ENCODE results near the gene ARHGAP24. TPM values are rescaled to one million over a fixed set of nuclear protein-coding genes. Genes with fewer than 3 reads are reported as not detected.

The ARHGAP24 gene
- total RNA-seq, 2 experiments from 2014 or later = not detected

GRCh38 chr4:85595796-85596559 lies 121.0 kb downstream of the ARHGAP24 start:
- ChIA-PET POLR2A (no interaction called here), CTCF (no interaction called here)
- Mint-ChIP-seq H3K27ac (no peak overlapping the region), H3K4me3 (no peak overlapping the region), H3K36me3 (ENCODE audit: low read depth) (no peaks in the 10 kb centered on the region), H3K27me3 (no peaks in the 10 kb centered on the region), H3K9me3 (peaks cover 2% of the 10 kb centered on the region), H3K4me1 (no peaks in the 10 kb centered on the region)
- DNase-seq = no peak

GRCh38 chr4:85598936-85599335 lies 124.0 kb downstream of the ARHGAP24 start:
- ChIA-PET POLR2A (no interaction called here), CTCF (no interaction called here)
- Mint-ChIP-seq H3K4me1 (no peaks in the 10 kb centered on the region), H3K9me3 (no peaks in the 10 kb centered on the region), H3K27me3 (no peaks in the 10 kb centered on the region), H3K4me3 (no peak overlapping the region), H3K36me3 (ENCODE audit: low read depth) (no peaks in the 10 kb centered on the region), H3K27ac (no peak overlapping the region)
- DNase-seq = no peak

- H3K27me3 Mint-ChIP-seq = no peaks in the 10 kb centered on the region
- H3K27ac Mint-ChIP-seq = no peak overlapping the region
- H3K36me3 Mint-ChIP-seq (ENCODE audit: low read depth) = no peaks in the 10 kb centered on the region
- no peak overlapping the region for H3K4me3 Mint-ChIP-seq
- H3K4me1 Mint-ChIP-seq = no peaks in the 10 kb centered on the region
- H3K9me3 Mint-ChIP-seq = no peaks in the 10 kb centered on the region
- ChIA-PET POLR2A (no interaction called here), CTCF (no interaction called here)
- no peak for DNase-seq
Measured at GRCh38 chr4:85600501-85600900, 125.6 kb downstream of the ARHGAP24 start.

- no peak for DNase-seq
- CTCF ChIA-PET = no interaction called here
- H3K27me3 Mint-ChIP-seq = no peaks in the 10 kb centered on the region
- H3K36me3 Mint-ChIP-seq (ENCODE audit: low read depth) = no peaks in the 10 kb centered on the region
- H3K9me3 Mint-ChIP-seq = no peaks in the 10 kb centered on the region
- no peak overlapping the region for H3K4me3 Mint-ChIP-seq
- H3K4me1 Mint-ChIP-seq = no peaks in the 10 kb centered on the region
- POLR2A ChIA-PET = no interaction called here
- no peak overlapping the region for H3K27ac Mint-ChIP-seq
Measured at GRCh38 chr4:85603437-85604336, 128.7 kb downstream of the ARHGAP24 start.

GRCh38 chr4:85606505-85606904 lies 131.6 kb downstream of the ARHGAP24 start:
- no peak for DNase-seq
- POLR2A ChIA-PET = no interaction called here
- Mint-ChIP-seq H3K27ac (no peak overlapping the region), H3K27me3 (no peaks in the 10 kb centered on the region), H3K9me3 (peaks cover 2% of the 10 kb centered on the region), H3K36me3 (ENCODE audit: low read depth) (no peaks in the 10 kb centered on the region), H3K4me3 (no peak overlapping the region), H3K4me1 (no peaks in the 10 kb centered on the region)
- CTCF ChIA-PET = no interaction called here

- no peaks in the 10 kb centered on the region for H3K27me3 Mint-ChIP-seq
- H3K9me3 Mint-ChIP-seq = peaks cover 2% of the 10 kb centered on the region
- ChIA-PET POLR2A (no interaction called here), CTCF (no interaction called here)
- H3K4me1 Mint-ChIP-seq = no peaks in the 10 kb centered on the region
- no peak for DNase-seq
- no peak overlapping the region for H3K27ac Mint-ChIP-seq
- no peak overlapping the region for H3K4me3 Mint-ChIP-seq
- H3K36me3 Mint-ChIP-seq (ENCODE audit: low read depth) = no peaks in the 10 kb centered on the region
Measured at GRCh38 chr4:85607624-85608023, 132.7 kb downstream of the ARHGAP24 start.

- Mint-ChIP-seq H3K27ac (no peak overlapping the region), H3K27me3 (no peaks in the 10 kb centered on the region), H3K4me1 (no peaks in the 10 kb centered on the region), H3K36me3 (ENCODE audit: low read depth) (no peaks in the 10 kb centered on the region), H3K9me3 (peaks cover 2% of the 10 kb centered on the region), H3K4me3 (no peak overlapping the region)
- DNase-seq = no peak
- ChIA-PET CTCF (no interaction called here), POLR2A (no interaction called here)
Measured at GRCh38 chr4:85610450-85610849, 135.5 kb downstream of the ARHGAP24 start.

GRCh38 chr4:85611661-85612060 lies 136.7 kb downstream of the ARHGAP24 start:
- CTCF ChIA-PET = no interaction called here
- no peak overlapping the region for H3K4me3 Mint-ChIP-seq
- no peak for DNase-seq

GRCh38 chr4:85613901-85614300 lies 139.0 kb downstream of the ARHGAP24 start:
- ChIA-PET POLR2A (no interaction called here), CTCF (no interaction called here)
- Mint-ChIP-seq H3K9me3 (peaks cover 2% of the 10 kb centered on the region), H3K27ac (no peak overlapping the region), H3K36me3 (ENCODE audit: low read depth) (no peaks in the 10 kb centered on the region), H3K27me3 (no peaks in the 10 kb centered on the region), H3K4me1 (no peaks in the 10 kb centered on the region), H3K4me3 (no peak overlapping the region)
- DNase-seq = no peak

More at GRCh38 chr4:85611661-85612060, 136.7 kb downstream of the ARHGAP24 start:
- Mint-ChIP-seq H3K27me3 (no peaks in the 10 kb centered on the region), H3K27ac (no peak overlapping the region), H3K36me3 (ENCODE audit: low read depth) (no peaks in the 10 kb centered on the region), H3K4me1 (no peaks in the 10 kb centered on the region), H3K9me3 (peaks cover 2% of the 10 kb centered on the region)
- POLR2A ChIA-PET = no interaction called here

GRCh38 chr4:85615952-85616351 lies 141.0 kb downstream of the ARHGAP24 start:
- Mint-ChIP-seq H3K9me3 (no peaks in the 10 kb centered on the region), H3K4me1 (no peaks in the 10 kb centered on the region), H3K4me3 (no peak overlapping the region), H3K36me3 (ENCODE audit: low read depth) (no peaks in the 10 kb centered on the region), H3K27me3 (no peaks in the 10 kb centered on the region), H3K27ac (no peak overlapping the region)
- CTCF ChIA-PET = no interaction called here
- no peak for DNase-seq
- POLR2A ChIA-PET = no interaction called here

GRCh38 chr4:85617202-85617601 lies 142.3 kb downstream of the ARHGAP24 start:
- H3K4me3 Mint-ChIP-seq = no peak overlapping the region
- no peak for DNase-seq
- CTCF ChIA-PET = no interaction called here
- no peaks in the 10 kb centered on the region for H3K9me3 Mint-ChIP-seq
- no peaks in the 10 kb centered on the region for H3K27me3 Mint-ChIP-seq
- no peak overlapping the region for H3K27ac Mint-ChIP-seq
- POLR2A ChIA-PET = no interaction called here
- no peaks in the 10 kb centered on the region for H3K36me3 Mint-ChIP-seq (ENCODE audit: low read depth)
- no peaks in the 10 kb centered on the region for H3K4me1 Mint-ChIP-seq

GRCh38 chr4:85632981-85633380 lies 158.0 kb downstream of the ARHGAP24 start:
- ChIA-PET CTCF (no interaction called here), POLR2A (no interaction called here)
- no peaks in the 10 kb centered on the region for H3K4me1 Mint-ChIP-seq
- H3K9me3 Mint-ChIP-seq = peaks cover 6% of the 10 kb centered on the region
- no peak for DNase-seq
- H3K27me3 Mint-ChIP-seq = no peaks in the 10 kb centered on the region
- H3K4me3 Mint-ChIP-seq = no peak overlapping the region
- no peaks in the 10 kb centered on the region for H3K36me3 Mint-ChIP-seq (ENCODE audit: low read depth)
- H3K27ac Mint-ChIP-seq = no peak overlapping the region

- no peak for DNase-seq
- Mint-ChIP-seq H3K9me3 (no peaks in the 10 kb centered on the region), H3K27me3 (no peaks in the 10 kb centered on the region), H3K36me3 (ENCODE audit: low read depth) (no peaks in the 10 kb centered on the region), H3K4me3 (no peak overlapping the region), H3K4me1 (no peaks in the 10 kb centered on the region), H3K27ac (no peak overlapping the region)
- POLR2A ChIA-PET = no interaction called here
- CTCF ChIA-PET = no interaction called here
Measured at GRCh38 chr4:85637778-85638177, 162.8 kb downstream of the ARHGAP24 start.

GRCh38 chr4:85639946-85640345 lies 165.0 kb downstream of the ARHGAP24 start:
- H3K27ac Mint-ChIP-seq = no peak overlapping the region
- DNase-seq = no peak
- H3K36me3 Mint-ChIP-seq (ENCODE audit: low read depth) = no peaks in the 10 kb centered on the region
- ChIA-PET POLR2A (no interaction called here), CTCF (no interaction called here)
- H3K9me3 Mint-ChIP-seq = no peaks in the 10 kb centered on the region
- H3K4me3 Mint-ChIP-seq = no peak overlapping the region
- no peaks in the 10 kb centered on the region for H3K27me3 Mint-ChIP-seq
- no peaks in the 10 kb centered on the region for H3K4me1 Mint-ChIP-seq

Data from activated CD4-positive, alpha-beta memory T cell treated with anti-CD3 and anti-CD28 coated beads, Interleukin-2, amount 10 ng/mL, durations not matched to agents 7 days and 5 days (primary cell).